Measurements from ENCODE around the gene TBX2.

TBX2 gene

GRCh38 chr17:61376931-61377838, 22.5 kb upstream of the TBX2 start:
- ChIA-PET CTCF (interaction anchor here (1.4 to 3.8 kb wide), 2 partner anchors 12 to 14 kb away, joined by 3 to 21 read pairs; no protein-coding TSS in a partner anchor), POLR2A (no interaction called here)
- TF ChIP-seq CTCF (IDR thresholded peaks at IDR 0.05; ENCODE audit: insufficient read depth, low read length, missing control alignments) = no peak
- no peak overlapping the region for H3K4me3 ChIP-seq (ENCODE audit: low read depth, low read length)
- DNase-seq (ENCODE audit: low read depth, low spot score) = no peak

- ChIA-PET CTCF (interaction anchor here (0.7 to 4.1 kb wide), 3 partner anchors 12 to 33 kb away, joined by 3 to 42 read pairs (median 3); no protein-coding TSS in a partner anchor), POLR2A (no interaction called here)
- TF ChIP-seq CTCF (IDR thresholded peaks at IDR 0.05; ENCODE audit: insufficient read depth, low read length, missing control alignments) = no peak
- no peak overlapping the region for H3K4me3 ChIP-seq (ENCODE audit: low read depth, low read length)
- no peak for DNase-seq (ENCODE audit: low read depth, low spot score)
These were observed 20.8 kb upstream of the TBX2 start for GRCh38 chr17:61378658-61379456.

DNA sequence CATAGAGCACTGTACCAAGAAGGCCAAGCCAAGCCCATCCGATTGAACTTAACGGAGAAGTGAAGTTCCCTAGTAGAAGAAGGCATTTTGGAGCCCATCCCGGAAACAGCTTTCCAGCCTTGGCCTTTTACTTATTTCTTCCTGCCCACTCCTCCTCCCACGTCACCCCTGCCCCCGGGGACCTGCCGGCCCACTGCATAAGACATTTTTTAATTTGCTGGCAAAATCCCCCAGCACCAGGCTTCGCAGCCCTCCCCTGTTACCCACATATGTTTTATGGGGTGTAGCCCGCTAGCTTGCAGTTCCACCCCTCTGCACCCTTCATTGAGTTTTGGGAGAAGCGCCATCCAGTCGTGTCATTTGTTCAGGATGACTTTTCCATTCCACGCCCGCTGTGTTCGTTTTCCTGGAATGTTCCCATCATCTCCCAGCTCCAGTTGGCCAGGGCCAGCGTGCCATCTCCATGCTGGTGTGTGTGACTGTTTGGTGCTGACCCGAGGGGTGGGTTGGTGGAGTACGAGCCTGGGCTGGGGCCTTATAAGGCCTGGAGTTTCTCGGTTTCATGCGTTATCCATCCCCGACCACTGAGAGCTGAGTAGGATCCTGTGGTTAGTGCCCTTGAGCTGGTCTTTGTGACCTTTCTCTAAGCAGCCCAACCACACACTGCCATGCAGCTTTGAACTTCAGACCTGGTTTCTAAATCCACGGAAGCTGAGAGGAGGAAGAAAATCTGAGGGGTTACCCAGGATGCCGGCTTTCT, 20.0 kb upstream of the TBX2 start:
- DNase-seq (ENCODE audit: low read depth, low spot score) = no peak
- no peak overlapping the region for H3K4me3 ChIP-seq (ENCODE audit: low read depth, low read length)
- ChIA-PET CTCF (interaction anchor here (0.7 to 4.1 kb wide), 3 partner anchors 11 to 32 kb away, joined by 3 to 42 read pairs (median 3); no protein-coding TSS in a partner anchor), POLR2A (no interaction called here)
- TF ChIP-seq CTCF (IDR thresholded peaks at IDR 0.05; ENCODE audit: insufficient read depth, low read length, missing control alignments) = no peak

DNA sequence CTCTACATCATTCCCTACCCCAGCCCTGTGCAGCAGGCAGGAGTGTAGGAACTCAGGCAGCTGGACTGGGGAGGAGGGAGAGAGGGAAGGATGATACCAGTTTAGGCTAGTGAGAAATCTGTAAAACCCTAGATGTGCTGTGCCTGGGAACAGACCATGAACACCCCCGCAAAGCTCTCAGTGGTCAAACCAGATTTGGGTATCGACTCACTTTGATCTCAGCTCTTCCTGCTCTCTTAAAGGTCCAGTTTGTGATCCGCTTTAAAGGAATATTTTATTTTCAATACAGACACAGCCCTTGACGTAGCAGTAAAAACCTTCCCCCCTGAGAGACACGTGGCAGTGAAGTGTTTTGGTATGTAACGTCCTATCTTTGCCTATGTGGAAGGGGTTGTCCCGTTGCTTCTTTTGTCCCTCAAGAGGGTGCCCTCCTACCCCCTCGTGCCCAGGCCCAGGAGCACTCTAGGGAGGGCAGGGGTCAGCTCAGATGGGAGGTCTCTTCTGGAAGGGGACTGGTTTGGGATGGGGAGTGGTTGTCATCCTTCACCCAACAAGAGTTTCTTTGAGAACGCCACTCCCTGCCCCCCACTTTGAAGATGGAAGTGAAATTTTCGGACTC, 19.3 kb upstream of the TBX2 start:
- CTCF ChIA-PET = interaction anchor here (1.0 to 4.1 kb wide), 4 partner anchors 10 to 409 kb away, joined by 3 to 42 read pairs (median 4); no protein-coding TSS in a partner anchor
- no peak overlapping the region for H3K4me3 ChIP-seq (ENCODE audit: low read depth, low read length)
- no peak for TF ChIP-seq CTCF (IDR thresholded peaks at IDR 0.05; ENCODE audit: insufficient read depth, low read length, missing control alignments)
- POLR2A ChIA-PET = no interaction called here
- no peak for DNase-seq (ENCODE audit: low read depth, low spot score)

DNA sequence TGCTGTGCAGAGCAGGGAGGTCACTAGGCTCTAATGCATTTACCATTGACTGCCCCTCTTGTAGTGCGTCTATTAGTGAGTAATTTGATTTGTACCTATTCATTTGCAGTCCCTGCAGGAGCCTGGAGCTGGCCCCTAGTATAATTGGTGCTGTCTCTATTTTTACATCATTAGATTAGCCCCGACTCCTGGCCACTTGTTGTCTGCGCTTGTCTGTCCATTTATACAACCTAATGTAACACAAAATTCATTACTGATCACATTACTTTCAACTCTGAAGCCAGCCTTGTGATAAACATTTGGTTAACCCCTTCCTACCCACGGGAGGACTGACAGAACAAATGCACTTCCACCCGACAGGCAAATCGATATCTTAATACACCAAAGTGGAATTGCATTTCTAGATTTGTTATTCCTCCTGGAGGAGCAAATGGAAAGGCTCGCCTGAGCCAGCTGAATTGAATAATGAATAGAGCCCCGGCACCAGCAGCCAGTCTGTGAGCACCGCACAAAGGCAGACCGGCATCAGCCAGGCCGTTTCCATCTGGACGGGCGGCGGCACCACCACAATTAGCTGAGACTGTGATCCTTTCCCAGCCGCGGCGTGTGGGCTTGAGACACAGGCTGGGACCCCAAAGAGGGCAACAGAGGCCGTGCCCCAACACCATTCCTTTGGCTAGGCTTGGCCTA, 18.7 kb upstream of the TBX2 start:
- POLR2A ChIA-PET = no interaction called here

More for the DNA sequence above, 18.7 kb upstream of the TBX2 start:
- H3K4me3 ChIP-seq (ENCODE audit: low read depth, low read length) = no peak overlapping the region
- DNase-seq (ENCODE audit: low read depth, low spot score) = no peak
- CTCF ChIA-PET = interaction anchor here (1.2 to 4.1 kb wide), 5 partner anchors 10 to 409 kb away, joined by 3 to 42 read pairs (median 3); no protein-coding TSS in a partner anchor
- no peak for TF ChIP-seq CTCF (IDR thresholded peaks at IDR 0.05; ENCODE audit: insufficient read depth, low read length, missing control alignments)
